GM12878 (cell line): ENCODE data around the gene MYO1C. TPM values are rescaled to one million over a fixed set of nuclear protein-coding genes. Genes with fewer than 3 reads are reported as not detected.
A peak's percentile ranks its signal among the peaks of the same experiment; 100 is the strongest.

ENCODE experiments used
- ATF2 ChIP-seq: IDR thresholded peaks from 2 replicates; pipeline ENCODE4 v1.6.1; 2012; ENCODE audit warnings: low read length, inconsistent platforms
- ATF3 ChIP-seq: IDR thresholded peaks from 2 replicates; pipeline ENCODE4 v1.6.1; 2011; ENCODE audit warnings: low read depth, mild to moderate bottlenecking, low read length, moderate library complexity, borderline replicate concordance; ENCODE audit errors: extremely low read depth
- DPF2 ChIP-seq: fragments of 450-650 bp; IDR thresholded peaks from 2 replicates; pipeline ENCODE4 v1.6.1; 2017; ENCODE audit warnings: mild to moderate bottlenecking
- E2F8 ChIP-seq: fragments of 450-650 bp; IDR thresholded peaks from 2 replicates; pipeline ENCODE4 v1.6.1; 2018; ENCODE audit warnings: mild to moderate bottlenecking, low read depth, moderate library complexity; ENCODE audit not compliant: partially characterized antibody
- ESRRA ChIP-seq: IDR thresholded peaks from 2 replicates; pipeline ENCODE4 v1.6.1; 2012; ENCODE audit warnings: mild to moderate bottlenecking, low read length, improper control_type of control experiment
- HDAC2 ChIP-seq: fragments of 200-600 bp; sonication (generic); IDR thresholded peaks from 2 replicates; pipeline ENCODE4 v1.6.1; 2017
- IRF5 ChIP-seq: fragments of 450-650 bp; IDR thresholded peaks from 2 replicates; pipeline ENCODE4 v1.6.1; 2017; ENCODE audit warnings: borderline replicate concordance
- KAT2A ChIP-seq: conservative IDR thresholded peaks from 2 replicates; pipeline ENCODE4 v1.6.1; 2011; ENCODE audit warnings: low read depth, low read length; ENCODE audit not compliant: control insufficient read depth
- MTA2 ChIP-seq: fragments of 450-650 bp; IDR thresholded peaks from 2 replicates; pipeline ENCODE4 v1.6.1; 2016; ENCODE audit warnings: low read depth, mild to moderate bottlenecking, moderate library complexity
- PKNOX1 ChIP-seq: fragments of 450-650 bp; IDR thresholded peaks from 2 replicates; pipeline ENCODE4 v1.6.1; 2016; ENCODE audit warnings: mild to moderate bottlenecking
- RELA ChIP-seq: fragments of 450-650 bp; IDR thresholded peaks from 2 replicates; pipeline ENCODE4 v1.8.0; 2014; ENCODE audit warnings: borderline replicate concordance; ENCODE audit not compliant: partially characterized antibody
- SIN3A ChIP-seq: IDR thresholded peaks from 2 replicates; pipeline ENCODE4 v1.6.1; 2012; ENCODE audit warnings: low read depth, low read length, improper control_type of control experiment
- SKIL ChIP-seq: fragments of 450-650 bp; IDR thresholded peaks from 2 replicates; pipeline ENCODE4 v1.6.1; 2017; ENCODE audit warnings: mild to moderate bottlenecking, low read depth, inconsistent platforms; ENCODE audit not compliant: poor library complexity, severe bottlenecking
- SUPT20H ChIP-seq: IDR thresholded peaks from 2 replicates; pipeline ENCODE4 v1.6.1; 2011; ENCODE audit warnings: low read depth, mild to moderate bottlenecking, low read length, moderate library complexity, borderline replicate concordance; ENCODE audit not compliant: control insufficient read depth
- ZBTB4 ChIP-seq: fragments of 450-650 bp; formaldehyde crosslinking; IDR thresholded peaks from 2 replicates; pipeline ENCODE4 v1.4.0; 2022; ENCODE audit warnings: mild to moderate bottlenecking, moderate library complexity
- ZNF622 ChIP-seq: fragments of 450-650 bp; IDR thresholded peaks from 2 replicates; pipeline ENCODE4 v1.6.1; 2017; ENCODE audit warnings: mild to moderate bottlenecking, inconsistent platforms
- polyA plus RNA-seq, 11 experiments: library from polyadenylated mRNA; depleted of rRNA in 4 of 11; unstranded in 6 of 11; stranded (reverse) in 5 of 11; fragments of >200 nt; fragmentation: Nextera tagmentation in 4 of 11; fragmentation: Illumina TruSeq in 1 of 11; extraction: Ambion mirVana in 4 of 11; extraction: Trizol in 1 of 11; gene quantifications; 1 replicate in 1 of 11; 2 replicates in 10 of 11; pipeline versions ENCODE4 v1.2.1 to v1.2.3, GENCODE V29; 2011 to 2016; ENCODE audit warnings: inconsistent platforms in 2 of 11, missing spikeins in 2 of 11, low read depth in 1 of 11
- total RNA-seq, 4 experiments: library from RNA; depleted of rRNA in 3 of 4; stranded (reverse); fragments of >200 nt in 3 of 4; fragmentation: Illumina TruSeq in 1 of 4; extraction: Trizol in 1 of 4; gene quantifications; 2 replicates each; pipeline versions ENCODE4 v1.2.1 to v1.2.3, GENCODE V29; 2013 to 2021

Gene MYO1C
- total and polyA plus RNA-seq, 10 of the 15 experiments (the other 5 are each of a cell fraction or from before 2014, with no cell fraction given) = 1.2 to 92.0 (median 36.6) TPM

- TF ChIP-seq SIN3A (no peak), HDAC2 (no peak), E2F8 (no peak), ATF3 (no peak), RELA (peak; percentile 20), ESRRA (no peak), IRF5 (no peak), SKIL (no peak), DPF2 (peak; percentile 45; the same call in 1 of the 2 replicates), MTA2 (no peak), ZBTB4 (CRISPR knock-in tag) (no peak), PKNOX1 (peak; percentile 51), ZNF622 (no peak), ATF2 (no peak), KAT2A (no peak), SUPT20H (no peak)
Measured at GRCh38 chr17:1490643-1491442, 1.6 kb downstream of the MYO1C start (continued).
